GM19372 (cell line): ENCODE measurements around the gene MYCN.

Experiments
- ATAC-seq: cut with Tn5 transposase; IDR thresholded peaks from one replicate; pipeline ENCODE4 v1.9.1; 2021; ENCODE audit warnings: mild to moderate bottlenecking, low read depth, moderate library complexity; ENCODE audit not compliant: unreplicated experiment

Gene MYCN

DNA sequence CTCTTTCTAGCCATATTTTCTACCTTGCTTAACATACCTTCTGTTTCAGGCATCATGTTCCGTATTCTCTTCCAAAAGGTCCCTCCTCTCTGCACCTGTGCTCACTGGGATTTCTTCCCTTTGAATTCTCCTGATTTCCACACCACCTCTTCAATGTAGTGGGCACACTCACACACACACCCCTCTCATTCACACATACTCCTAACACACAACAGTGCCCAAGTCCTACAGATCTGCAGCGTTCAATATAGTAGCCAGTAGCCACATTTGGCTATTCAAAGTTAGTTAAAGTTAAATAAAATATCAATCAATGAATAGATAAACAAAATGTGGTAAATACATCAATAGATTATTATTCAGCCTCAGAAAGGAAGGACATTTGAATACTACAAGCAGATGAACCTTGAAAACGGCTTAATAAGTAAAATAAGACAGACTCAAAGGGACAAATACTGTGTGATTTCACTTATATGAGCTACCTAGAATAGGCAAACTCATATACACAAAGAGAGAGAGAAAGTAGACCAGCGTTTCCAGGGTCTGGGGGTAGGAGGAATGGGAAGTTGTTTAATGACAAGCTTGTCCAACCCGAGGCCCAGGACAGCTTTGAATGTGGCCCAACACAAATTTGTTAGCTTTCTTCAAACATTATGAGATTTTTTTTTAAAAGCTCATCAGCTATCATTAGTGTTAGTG is 34.4 kb downstream of the MYCN start:
- no peak for ATAC-seq

DNA sequence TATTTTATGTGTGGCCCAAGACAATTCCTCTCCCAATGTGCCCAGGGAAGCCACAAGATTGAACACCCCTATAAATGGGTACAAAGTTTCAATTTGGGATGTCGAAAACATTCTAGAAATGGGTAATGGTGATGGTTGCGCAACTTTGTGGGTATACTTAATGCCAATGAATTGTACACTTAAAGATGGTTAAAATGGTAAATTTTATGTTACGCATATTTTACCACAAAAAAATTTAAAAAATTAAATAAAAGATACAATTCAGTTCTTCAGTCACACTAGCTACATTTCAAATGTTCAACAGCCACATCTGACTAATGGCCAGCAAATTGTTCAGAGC is 34.9 kb downstream of the MYCN start:
- ATAC-seq = no peak

DNA sequence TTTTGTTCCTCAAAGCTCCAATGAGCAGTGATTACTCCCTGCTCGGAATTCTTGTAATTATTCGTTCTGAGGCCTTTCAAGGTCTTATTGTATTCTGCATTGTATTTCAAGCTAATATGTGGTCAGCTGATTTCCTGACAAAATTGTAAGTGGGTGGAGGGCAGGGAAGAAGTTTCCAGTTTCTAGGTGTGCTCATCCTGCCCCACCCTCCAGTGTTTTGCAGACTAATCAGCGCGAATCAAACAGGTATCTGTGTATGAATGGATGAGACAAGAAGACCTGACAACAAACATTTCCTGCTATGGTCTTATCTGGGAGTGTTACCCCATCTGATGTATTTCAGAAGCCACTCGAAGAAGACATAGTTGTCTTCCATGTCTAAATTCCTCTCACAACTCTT is 35.3 kb downstream of the MYCN start:
- no peak for ATAC-seq

DNA sequence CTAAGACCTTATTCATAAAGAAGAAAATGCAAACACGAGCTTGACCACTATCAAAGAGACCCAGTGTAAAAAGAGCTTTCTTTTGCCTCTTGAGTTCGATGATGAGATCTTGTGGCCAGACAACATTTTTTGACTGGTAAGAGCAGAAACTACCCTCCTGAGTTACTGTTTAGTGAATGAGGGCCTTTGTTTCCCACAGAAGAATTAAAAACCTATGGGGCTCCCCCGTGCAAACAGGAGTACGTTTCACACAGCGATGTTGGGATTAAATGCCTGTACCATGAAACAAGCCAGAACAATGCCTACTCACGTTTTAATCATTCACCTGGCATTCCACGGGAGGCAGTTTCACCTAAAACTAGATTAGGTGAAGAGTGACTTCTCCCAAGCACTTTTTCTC is 36.0 kb downstream of the MYCN start:
- ATAC-seq = no peak

DNA sequence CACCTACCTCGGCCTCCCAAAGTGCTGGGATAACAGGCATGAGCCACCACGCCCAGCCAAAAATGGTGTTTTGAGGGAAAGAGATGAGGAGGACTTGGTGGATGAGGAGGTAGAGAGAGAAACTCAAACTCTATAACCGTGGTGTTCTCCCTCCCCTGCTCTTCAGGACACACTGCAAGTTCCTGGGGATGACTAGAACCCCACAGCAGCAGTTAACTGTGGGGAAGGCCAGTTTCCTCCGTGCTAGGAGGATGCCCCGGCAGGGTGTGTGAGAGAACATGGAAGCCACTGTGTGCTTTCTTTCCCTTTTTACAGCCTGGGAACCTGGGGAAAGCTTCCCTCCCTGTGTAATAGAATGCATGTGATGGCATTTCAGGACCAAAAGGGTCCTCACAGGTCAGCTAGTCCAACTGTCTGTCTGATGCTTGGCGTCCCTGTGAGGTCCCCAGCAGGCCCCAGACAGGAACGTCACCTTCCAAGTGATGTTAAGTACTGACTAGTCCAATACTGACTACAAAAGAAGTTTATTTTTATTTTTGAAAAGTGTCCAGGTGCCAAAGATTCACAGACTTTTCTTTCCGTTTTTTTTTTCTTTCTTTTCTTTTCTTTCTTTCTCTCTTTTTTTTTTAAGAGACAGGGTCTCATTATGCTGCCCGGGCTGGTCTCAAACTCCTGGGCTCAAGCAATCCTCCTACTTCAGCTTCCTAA is 38.9 kb downstream of the MYCN start:
- ATAC-seq = no peak

DNA sequence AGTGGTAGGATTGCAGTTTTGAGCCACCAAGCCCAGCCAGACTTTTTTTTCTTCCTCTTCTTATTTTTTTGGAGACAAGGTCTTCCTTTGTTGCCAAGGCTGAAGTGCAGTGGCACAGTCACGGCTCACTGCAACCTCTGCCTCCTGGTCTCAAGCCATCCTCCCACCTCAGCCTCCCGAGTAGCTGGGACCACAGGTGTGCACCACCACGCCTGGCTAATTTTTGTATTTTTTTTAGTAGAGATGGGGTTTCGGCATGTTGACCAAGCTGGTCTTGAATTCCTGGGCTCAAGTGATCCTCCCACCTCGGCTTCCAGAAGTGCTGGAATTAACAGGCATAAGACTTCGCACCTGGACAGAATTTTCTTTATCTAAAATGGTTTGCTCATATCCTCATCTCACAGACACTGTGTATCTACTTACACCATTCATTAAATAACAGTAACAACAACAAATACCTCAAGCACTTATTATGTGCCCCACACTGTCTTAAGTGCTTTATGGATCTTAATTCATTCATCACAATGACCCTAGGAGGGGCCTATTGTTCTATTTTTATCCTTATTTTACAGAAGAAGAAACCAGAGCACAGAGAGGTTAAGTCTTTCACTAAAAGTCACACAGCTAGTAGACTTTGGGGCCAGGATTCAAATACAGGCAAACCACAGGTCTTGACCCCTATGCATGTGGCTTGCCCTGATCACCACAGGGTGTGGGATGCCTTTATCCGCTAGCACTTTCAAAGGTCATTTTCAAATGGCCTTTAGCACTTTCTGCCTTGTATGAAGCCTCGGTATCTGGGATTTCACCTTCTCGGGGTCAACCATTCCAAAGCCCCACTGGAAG is 39.6 kb downstream of the MYCN start:
- no peak for ATAC-seq

DNA sequence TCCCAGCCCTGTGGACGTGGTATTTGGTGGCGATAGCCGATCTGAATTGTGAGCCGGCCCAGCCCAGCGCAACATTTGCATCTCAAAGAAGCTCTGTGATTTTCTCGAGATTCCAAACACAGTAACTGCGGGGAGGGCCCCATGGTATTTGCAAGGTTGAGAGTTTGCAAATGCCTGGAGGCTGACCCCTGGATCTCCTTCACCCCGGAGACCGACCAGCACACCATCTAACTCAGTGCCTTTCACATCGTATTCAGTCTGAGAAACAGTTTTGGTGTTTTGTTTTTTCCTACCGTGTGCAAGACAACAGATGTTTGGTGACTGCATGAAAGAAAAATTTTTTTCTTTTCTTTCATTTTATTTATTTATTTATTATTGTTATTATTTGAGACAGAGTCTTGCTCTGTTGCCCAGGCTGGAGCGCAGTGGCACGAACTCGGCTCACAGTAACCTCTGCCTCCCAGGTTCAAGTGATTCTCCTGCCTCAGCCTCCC is 40.3 kb downstream of the MYCN start:
- ATAC-seq = no peak

DNA sequence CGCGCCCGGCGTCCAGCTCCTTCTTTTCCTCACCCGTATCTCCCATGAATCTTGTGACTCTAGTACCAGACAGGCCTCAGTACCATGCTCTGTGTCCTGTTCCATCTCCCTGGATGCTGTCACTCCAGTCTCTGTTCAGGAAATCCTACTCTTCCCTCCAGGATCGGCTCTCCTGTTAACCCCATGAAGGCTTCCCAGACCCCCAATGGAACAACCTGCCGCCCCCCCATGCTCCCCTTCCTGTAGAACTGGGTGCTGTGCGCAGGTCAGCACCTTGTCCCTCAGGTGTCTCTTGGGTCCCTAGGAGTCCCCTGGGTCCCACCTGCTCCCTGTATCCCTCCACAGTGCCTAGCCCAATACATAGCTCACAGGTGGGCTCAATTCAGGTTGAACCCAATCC is 41.3 kb downstream of the MYCN start:
- ATAC-seq = no peak

DNA sequence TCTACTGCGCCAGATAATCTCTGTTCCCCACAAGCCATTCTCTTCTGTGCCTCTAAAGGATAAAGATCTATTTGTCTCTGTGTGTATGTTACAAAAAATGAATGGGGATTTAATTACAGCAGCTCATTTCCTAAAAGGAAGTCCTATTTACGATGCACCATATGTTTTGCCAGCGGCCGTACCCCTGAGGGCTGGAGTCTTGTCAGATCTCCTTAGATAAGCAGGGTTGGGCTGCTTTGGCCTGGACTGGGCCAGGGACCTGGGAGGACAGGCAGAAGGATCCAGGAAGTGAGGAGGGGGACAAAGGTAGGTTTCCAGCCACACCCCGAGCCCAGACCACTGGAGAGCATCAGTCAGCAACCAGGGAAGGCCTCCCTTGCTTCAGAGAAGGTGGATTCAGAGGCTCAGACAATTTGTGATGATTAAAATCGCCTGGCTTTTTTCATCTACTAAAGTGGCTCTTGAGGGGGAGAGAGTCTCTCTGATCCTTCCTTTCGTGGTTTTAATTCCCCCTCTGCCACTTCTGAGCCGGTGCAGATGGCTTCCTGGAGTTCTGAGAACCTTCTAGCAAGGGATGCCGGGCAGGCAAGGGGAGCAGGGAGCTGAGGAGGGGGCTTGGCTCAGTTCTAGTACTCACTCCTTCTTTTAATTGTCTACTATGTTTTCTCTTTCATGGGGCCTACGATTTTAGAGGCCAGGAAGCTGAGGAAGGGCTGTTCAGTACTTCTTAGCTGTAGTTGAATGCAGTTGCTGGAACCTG is 42.1 kb downstream of the MYCN start:
- ATAC-seq = no peak

DNA sequence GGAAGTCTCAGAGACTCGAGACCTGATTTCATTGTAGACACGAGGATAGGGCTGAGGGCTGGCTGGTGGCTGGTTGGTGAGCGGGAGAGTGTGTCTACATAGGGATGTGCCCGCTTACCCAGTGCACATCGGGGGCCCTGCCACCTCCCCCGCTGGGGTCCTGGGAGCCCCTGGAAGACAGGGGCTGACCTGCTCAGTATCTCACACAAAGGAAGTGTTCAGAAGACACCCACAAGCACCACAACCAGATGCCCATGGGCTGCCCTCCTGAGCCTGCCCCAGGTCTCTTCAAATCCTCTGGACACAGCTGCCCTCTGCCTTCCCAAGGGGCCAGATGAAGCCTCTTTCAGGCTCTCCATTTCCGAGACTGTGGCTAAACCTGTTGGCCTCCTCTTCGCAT is 43.1 kb downstream of the MYCN start:
- no peak for ATAC-seq

DNA sequence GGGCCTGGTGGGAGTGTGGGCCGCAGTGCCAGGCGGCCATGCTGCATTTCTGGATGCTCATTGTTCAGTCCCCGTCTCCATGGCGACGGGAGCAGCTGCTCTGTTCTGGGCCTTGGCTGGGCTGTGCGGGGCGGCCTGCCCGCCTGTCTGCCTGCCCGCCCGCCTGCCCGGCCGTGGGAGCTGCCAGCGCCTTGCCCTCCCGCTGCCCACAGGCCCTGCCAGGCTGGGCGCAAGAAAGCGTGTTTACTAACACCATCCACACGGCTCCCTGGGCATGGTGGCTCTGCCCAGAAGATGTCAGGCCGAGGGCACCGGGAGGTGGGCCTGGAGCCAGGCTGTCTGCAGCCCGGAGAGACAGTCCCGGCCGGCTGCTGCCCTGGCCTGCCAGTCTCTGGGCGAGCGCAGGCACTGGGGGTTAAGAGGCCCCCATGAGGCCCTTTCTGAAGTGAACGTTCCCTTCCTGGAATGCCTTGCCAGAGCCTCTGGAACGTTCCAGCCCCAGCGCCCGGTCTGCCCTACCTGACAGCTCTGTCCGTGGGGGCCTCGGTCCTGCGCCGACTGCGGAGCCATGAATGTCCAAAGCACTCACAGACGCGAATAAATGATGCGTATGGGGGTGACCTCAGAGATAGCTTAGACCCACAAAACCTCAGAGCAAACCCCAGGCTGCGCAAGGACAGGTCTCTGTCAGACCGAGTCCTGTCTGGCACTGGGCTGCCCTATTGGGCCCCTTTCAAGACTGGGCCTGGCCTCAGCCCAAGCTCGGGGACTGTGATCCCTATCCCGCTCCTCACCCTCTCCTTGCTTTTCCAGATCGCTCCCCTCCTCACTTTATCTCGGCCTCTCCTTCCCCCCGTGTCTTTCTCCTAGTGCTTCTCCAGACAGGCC is 44.3 kb downstream of the MYCN start:
- no peak for ATAC-seq

DNA sequence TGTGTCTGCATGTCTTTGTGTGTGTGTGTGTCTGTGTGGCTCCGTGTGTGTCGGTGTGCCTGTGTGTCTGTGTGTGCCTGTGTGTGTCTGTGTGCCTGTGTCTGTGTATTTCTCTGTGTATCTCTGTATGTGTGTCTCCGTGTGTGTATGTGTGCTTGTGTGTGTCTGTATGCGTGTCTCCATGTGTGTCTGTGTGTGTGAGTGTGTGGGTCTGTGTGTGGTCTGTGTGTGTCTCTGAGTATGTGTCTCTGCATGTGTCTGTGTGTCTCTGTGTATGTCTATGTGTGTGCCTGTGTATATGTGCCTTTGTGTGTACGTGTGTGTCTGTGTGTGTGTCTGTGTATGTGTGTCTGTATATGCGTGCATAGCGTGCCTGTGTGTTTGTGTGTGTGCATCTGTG is 45.2 kb downstream of the MYCN start:
- no peak for ATAC-seq

DNA sequence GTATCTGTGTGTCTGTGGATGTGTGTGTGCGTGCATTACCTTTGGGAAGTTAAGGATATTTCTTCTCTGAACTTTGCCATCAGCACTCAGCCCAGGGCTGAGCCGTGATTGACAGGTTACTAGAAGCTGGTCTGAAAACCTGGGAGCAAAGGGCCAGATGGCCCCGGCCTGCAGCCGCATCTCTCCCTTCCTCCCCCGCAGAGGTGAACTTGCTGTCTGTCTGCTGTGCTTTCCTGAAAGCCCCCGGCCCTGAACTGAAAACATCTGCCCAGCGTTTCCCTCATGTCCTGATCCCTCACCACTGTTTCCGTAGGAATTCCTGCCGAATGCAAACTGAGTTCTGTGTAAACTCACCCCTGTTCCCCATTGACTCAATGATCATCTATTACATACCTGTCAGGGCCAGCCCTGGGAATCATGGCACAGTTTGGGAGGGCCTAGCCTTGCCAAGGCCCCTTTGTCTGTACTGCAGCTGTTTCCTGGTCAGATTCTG is 45.8 kb downstream of the MYCN start:
- ATAC-seq = no peak

DNA sequence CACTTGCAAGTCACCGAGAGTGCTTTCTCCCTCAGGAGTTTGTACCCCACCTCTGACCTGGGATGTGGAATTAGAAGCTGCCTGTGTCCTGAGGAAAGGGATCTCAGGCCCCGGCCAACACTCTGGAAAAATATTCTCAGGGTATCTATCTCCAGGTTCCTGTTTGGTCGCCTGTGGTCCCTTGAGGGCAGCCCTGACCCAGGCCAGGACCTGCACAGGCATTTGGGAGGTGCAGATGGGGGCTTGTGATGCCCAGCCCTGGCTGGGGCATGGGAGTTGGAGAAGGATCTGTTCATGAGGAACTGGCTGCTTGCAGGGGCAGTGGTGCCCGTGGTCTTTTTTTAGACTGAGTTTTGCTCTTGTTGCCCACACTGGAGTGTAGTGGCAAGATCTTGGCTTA is 46.3 kb downstream of the MYCN start:
- no peak for ATAC-seq

DNA sequence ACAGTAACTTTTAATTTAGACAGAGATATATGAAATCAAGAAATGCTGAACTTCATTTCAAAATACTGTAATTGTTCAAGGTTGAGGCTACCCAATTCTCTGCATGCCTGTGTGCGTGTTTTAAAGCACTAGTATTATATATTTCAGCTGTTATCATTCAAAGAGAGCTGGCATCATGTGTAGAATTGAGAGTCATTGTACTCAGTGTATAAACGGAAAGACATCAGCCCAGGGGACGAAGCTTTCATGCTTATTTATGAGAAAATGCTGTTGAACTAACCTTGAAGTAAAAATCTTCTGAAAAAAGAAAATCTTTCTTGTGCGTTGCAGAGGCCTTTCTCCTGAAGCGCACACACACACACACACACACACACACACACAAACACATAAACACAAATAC is 48.4 kb downstream of the MYCN start:
- ATAC-seq = no peak

DNA sequence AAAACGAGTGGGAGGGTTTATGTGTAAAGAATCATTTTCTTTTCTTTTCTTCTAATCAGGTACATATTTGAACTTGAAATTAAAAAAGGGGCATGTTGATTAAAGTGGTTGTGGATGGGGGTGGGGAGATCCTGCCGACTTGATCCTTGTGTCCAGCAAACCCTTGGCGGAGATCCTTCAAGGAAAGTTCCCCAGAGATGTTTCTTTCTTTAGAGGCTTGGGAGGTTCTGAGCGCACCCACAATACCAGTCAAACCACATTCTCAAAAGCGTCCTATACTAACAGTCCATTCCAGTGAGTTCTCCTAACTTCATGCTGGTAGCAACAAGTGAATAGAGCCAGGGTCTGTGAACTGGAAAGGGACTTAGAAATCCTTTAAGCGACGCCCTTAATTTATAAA is 49.2 kb downstream of the MYCN start:
- no peak for ATAC-seq

DNA sequence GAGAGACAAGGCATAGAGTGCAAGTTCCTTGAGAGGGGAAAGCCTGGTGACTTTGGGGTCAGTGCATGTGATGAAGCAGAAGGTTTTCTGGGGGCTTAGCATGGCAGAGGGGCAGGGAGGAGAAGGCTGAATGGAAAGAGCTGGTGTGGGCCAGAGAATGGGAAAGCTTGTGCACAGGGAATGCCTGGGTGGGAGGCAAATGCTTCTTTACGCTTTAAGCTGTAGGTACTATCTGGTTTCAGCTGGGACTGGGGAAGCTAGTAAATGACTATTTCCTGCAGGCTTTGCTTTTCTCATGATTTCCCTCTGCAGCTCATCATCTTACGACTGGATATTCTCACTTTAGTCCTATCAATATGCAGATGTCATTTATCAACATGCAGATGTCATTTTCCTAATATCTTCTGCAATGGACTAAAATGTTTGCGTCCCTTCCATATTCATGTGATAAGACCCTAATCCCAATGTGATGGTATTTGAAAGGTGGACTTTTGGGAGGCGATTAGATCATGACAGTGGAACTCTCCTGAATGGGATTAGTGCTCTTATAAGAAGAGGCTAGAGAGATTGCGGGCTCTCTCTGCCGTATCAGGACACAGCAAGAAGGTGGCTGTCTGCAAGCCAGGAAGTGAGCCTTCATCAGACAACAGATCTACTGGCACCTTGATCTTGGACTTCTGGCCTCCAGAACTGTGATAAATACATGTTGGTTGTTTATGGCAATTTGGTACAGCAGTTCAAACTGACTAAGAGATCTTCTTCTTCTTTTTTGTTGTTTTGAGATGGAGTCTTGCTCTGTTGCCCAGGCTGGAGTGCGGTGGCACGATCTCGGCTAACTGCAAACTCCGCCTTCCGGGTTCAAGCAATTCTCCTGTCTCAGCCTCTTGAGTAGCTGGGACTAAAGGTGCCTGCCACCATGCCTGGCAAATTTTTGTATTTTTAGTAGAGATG is 50.1 kb downstream of the MYCN start:
- ATAC-seq = no peak

DNA sequence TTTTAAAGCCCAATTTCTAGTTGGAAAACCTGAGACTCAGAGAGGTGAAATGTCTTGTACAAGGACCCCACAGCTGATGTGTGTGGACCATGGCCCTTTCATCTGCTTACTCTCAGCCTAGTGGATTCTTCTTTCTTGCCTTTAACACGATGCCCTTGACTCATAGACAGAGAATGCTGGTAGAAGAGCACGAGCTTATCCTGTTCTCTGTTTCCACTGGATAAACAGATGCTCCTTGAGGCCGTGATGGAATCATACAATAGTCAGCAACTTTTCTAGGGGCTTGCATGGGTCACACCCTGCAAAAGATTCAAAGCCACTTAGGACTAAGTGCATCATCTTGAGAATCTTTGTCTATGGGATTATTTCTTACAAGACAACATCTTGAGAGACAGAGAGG is 50.9 kb downstream of the MYCN start:
- no peak for ATAC-seq
